ENCODE measurements around the gene LPAR2. TPM values are rescaled to one million over a fixed set of nuclear protein-coding genes. Genes with fewer than 3 reads are reported as not detected.
A peak's percentile ranks its signal among the peaks of the same experiment; 100 is the strongest.

LPAR2 gene
- total and polyA plus RNA-seq, 10 of the 15 experiments (the other 5 are each of a cell fraction or from before 2014, with no cell fraction given) = 0.98 to 23.8 (median 10.2) TPM

- TF ChIP-seq IRF3 (IDR thresholded peaks at IDR 0.05) (no peak), ZNF24 (IDR thresholded peaks at IDR 0.05) (no peak), SUPT20H (IDR thresholded peaks at IDR 0.05; ENCODE audit: borderline replicate concordance, control insufficient read depth, low read depth, low read length) (no peak)
Observed at GRCh38 chr19:19661675-19662251, 33.7 kb upstream of the LPAR2 start (continued).

DNA sequence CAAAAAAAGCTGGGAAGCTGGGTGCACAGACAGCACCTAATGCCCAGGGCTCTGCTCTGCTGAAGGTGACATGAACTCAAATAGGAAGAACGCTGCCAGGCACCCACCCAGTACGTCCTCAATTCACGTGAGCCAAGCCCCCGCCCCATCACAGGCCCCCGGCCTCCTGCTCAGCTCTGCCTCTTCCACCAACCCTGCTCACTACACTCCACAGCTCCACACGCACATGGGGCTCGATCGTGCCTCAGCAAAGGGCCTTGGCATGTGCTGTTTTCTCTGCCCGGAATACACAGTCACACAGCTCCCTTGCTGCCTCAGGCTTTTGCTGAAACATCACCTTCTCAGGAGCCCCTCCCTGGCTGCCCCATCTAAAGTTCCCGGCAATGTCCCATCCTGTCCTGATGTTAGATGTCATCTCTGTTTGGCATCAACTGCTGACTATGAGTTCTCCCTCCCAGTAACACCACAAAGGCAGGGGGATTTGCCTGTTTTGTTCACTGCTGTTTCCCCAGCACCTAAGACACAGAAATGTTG, 33.2 kb upstream of the LPAR2 start:
- BruUV-seq (replicated peaks) = no TSS peak
- DNase-seq (ENCODE audit: low read depth, low spot score) (no peak), FAIRE-seq (no peak), ATAC-seq (no peak)
- Histone ChIP-seq H3K27ac (ENCODE audit: control insufficient read depth, insufficient read depth) (peak overlapping the region; percentile 97), H3K27me3 (replicated peaks in 1 of 2; ENCODE audit: control insufficient read depth in 2 of 2, insufficient read depth in 2 of 2, low read length in 1 of 2) (no peaks in the 10 kb centered on the region), H3K4me3 (peak overlapping the region; percentile 76), H2AFZ (ENCODE audit: control insufficient read depth, low read depth, low read length) (no peak overlapping the region), H4K20me1 (ENCODE audit: control insufficient read depth, insufficient read depth) (no peaks in the 10 kb centered on the region), H3K9ac (ENCODE audit: control insufficient read depth, insufficient read depth, low read length) (peak overlapping the region; percentile 92), H3K36me3 (ENCODE audit: control insufficient read depth in 2 of 2, insufficient read depth in 2 of 2, low read length in 1 of 2) (peaks cover 23 to 25% of the 10 kb centered on the region in 2 experiments), H3K9me3 (replicated peaks; ENCODE audit: control insufficient read depth, insufficient read depth, low read length) (no peaks in the 10 kb centered on the region; the same call in 1 of the 3 replicates), H3K4me2 (ENCODE audit: control insufficient read depth, insufficient read depth) (peak overlapping the region; percentile 77), H3K4me1 (ENCODE audit: control insufficient read depth, insufficient read depth, low read length) (peaks cover 4% of the 10 kb centered on the region; the same call in 1 of the 2 replicates), H3K79me2 (ENCODE audit: control insufficient read depth, insufficient read depth, low read length) (peaks cover 40% of the 10 kb centered on the region)
- intact Hi-C loops (cut with micrococcal nuclease; ENCODE audit: unreplicated experiment) (loop anchor here (5.0 to 10.0 kb wide), 2 partner anchors 161 to 244 kb away; partner anchors contain the start of genes ZNF506 and ZNF93), in situ Hi-C loops (cut with MboI) (loop anchor here (10.0 kb wide), 1 partner anchor 1364 kb away; the partner anchor contains the start of gene ZNF430)
- 86% methylated on average over 10 of the region's 10 CpGs for WGBS (ENCODE audit: insufficient coverage, insufficient replicate concordance, low lambda C conversion rate, missing lambda C conversion rate)
- ChIA-PET POLR2A (interaction anchor here (1.0 to 3.9 kb wide), 13 partner anchors 10 to 577 kb away, joined by 4 to 18 read pairs (median 6); partner anchors contain the start of genes GMIP, LPAR2, NDUFA13 and ZNF14), RAD21 (ENCODE audit: unreplicated experiment) (interaction anchor here (0.7 to 2.3 kb wide), 13 partner anchors 17 to 707 kb away, joined by 3 to 13 read pairs (median 5); partner anchors contain the start of genes GMIP, ZNF14, ZNF253 and ZNF506), SMC1A (ENCODE audit: uncharacterized antibody, unreplicated experiment) (interaction anchor here (0.6 to 2.2 kb wide), 16 partner anchors 17 to 240 kb away, joined by 3 to 10 read pairs (median 4); partner anchors contain the start of genes GMIP, ZNF253, ZNF506 and ZNF93), CTCF (interaction anchor here (0.8 to 3.5 kb wide), 6 partner anchors 17 to 241 kb away, joined by 3 to 28 read pairs (median 6); partner anchors contain the start of gene GMIP)
- no peak for TF ChIP-seq REST (IDR thresholded peaks at IDR 0.05; ENCODE audit: low read depth, low read length)
- TF ChIP-seq LARP7 (IDR thresholded peaks at IDR 0.05) = peak; percentile 57; the same call in 1 of the 2 replicates

Measured in GM12878 (cell line).